ENCODE results near the gene PSG6.
"Not testable (repeated sequence)": the region's sequence is repeated elsewhere in the genome, so short reads cannot be mapped to it uniquely, and the experiment has no call there.

The PSG6 gene

DNA sequence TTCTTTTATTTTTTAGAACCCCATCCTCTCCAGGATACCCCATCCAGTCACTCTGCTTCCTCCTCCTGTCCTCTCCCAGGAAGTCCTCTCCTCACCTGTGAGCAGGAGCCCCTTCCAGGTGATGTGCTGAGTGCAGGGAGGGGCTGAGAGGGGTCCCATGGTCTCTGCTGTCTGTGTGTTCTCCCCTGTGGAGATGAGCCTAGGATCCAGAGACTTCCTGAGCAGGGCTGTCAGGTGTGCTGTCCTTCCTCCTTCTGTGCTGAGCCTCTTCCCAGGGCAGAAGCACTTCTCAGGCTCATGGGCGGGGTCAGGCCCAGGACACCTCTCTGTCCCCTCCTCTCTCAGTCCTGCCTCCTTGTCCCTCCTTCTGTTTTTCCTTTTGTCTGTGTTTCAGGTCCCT lies at the start of gene PSG6:
Gene PSG6 (minus strand): TSS at position 261 of the 400 bp plus-strand sequence. CDS start 102 bp downstream, at position 159.
- DNase-seq = not testable (repeated sequence)

GRCh38 chr19:42965176-42965575 lies 47.5 kb upstream of the PSG6 start:
- no peak for DNase-seq
- TF ChIP-seq POLR2A (IDR thresholded peaks at IDR 0.05; ENCODE audit: low read length) (no peak), GATA1 (IDR thresholded peaks at IDR 0.05; ENCODE audit: low read depth, low read length) (no peak)

- TF ChIP-seq GATA1 (IDR thresholded peaks at IDR 0.05; ENCODE audit: low read depth, low read length) (no peak), POLR2A (IDR thresholded peaks at IDR 0.05; ENCODE audit: low read length) (no peak)
- DNase-seq = no peak
These were observed 43.4 kb upstream of the PSG6 start for GRCh38 chr19:42961119-42961518.

- DNase-seq = not testable (repeated sequence)
These were observed 34.4 kb upstream of the PSG6 start for GRCh38 chr19:42952126-42952525.

DNA sequence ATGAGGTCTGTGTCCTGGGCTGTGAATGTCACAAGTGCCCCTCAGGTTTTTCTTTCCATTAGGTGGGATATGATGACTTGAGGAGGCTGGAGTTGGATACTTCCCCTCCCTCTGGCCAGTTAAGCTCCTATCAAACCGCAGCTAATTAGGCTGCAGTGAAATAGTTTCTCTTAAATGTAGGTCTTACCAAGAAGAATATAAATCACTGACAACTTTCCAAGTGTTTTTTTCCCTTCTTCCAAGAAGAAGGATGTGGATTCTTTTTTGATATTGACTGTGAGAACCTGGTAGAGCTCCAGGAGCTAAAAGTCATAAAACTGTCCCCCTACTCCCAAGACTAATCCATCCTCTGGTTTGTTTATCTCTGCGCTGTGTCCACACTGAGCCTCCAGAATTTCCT lies 33.8 kb upstream of the PSG6 start:
- DNase-seq = not testable (repeated sequence)

DNA sequence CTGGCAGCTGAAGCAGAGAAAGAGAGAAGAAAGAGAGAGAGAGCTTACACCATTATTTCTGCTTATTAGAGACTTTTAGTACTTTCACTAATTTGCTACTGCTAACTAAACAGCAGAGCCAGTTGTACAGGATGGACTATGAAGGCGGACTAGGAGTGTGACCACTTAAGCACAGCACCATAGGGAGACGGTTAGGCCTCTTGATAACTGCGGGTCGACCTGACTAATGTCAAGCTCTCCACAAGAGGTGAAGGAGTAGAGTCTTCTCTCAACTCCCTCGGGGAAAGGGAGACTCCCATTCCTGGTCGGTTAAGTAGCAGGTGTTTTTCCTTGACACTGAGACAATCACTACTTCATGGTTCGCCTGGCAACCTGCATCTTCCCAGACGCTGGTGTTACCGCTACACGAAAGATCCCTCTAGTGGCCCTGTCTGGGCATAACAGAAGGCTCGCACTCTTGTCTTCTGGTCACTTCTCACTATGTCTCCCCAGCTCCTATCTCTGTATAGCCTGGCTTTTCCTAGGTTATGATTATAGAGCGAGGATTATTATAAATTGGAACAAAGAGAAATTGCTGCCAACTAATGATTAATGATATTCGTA lies 24.6 kb upstream of the PSG6 start:
- no peak for TF ChIP-seq POLR2A (IDR thresholded peaks at IDR 0.05; ENCODE audit: low read length)
- TF ChIP-seq GATA1 (IDR thresholded peaks at IDR 0.05; ENCODE audit: low read depth, low read length) = no peak
- DNase-seq = peak in 1 of 2 experiments; percentile 4

DNA sequence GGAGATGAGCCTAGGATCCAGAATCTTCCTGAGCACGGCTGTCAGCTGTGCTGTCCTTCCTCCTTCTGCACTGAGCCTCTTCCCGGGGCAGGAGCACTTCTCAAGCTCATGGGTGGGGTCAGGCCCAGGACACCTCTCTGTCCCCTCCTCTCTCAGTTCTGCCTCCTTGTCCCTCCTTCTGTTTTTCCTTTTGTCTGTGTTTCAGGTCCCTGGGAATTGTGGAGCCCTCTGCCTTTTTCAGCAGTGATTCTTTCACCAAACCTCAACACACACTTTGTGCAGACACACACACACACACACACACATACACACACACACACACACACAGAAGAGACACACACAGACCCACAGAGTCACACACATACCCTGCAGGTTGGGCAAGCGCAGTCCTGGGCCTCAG lies 19.4 kb upstream of the PSG6 start, which contains the start of gene PSG7:
Gene PSG7 (minus strand): TSS at position 101 of the 400 bp plus-strand sequence. CDS start 131 bp downstream, outside the sequence.
- not testable (repeated sequence) for DNase-seq

GRCh38 chr19:42934726-42935125 lies 17.0 kb upstream of the PSG6 start:
- DNase-seq = not testable (repeated sequence)

DNA sequence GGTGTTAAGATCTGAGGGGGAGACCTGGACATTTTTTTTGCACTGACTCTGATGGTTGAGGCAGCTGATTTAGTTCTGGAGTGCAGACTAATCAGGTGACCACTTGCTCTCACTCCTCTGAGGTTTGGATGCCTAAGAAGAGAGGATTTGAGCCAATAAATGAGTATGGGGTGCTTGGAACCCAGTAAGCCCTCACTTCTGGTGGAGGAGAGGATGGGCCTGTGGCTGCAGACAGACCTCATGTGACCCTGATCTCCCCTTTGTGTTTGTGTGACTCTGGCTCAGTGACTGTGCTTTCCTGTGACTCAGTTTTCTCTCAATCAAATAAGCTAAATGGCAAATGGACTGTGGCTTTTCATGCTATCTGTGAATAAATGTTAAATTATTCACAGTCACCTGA lies 16.5 kb upstream of the PSG6 start:
- not testable (repeated sequence) for DNase-seq

DNA sequence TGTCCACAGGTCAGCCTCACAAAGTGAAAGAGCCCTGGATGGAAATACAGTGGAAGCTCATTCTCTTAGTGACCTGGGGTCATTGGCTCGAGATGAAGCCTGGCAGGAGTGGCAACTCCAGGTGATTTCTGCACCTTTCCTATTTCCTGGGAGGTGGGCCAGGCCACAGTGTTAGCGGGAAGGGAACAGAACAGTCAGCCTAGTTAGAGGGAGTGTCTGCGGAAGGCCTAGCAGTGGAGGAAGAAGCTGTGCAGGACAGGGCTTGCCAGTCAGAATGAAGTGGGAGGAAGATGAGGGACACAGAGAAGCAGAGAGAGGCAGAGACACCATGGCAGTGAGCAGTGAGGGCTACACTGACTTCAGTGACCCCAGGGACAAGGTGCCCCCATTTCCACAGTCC lies 15.7 kb upstream of the PSG6 start:
- DNase-seq = not testable (repeated sequence)

DNA sequence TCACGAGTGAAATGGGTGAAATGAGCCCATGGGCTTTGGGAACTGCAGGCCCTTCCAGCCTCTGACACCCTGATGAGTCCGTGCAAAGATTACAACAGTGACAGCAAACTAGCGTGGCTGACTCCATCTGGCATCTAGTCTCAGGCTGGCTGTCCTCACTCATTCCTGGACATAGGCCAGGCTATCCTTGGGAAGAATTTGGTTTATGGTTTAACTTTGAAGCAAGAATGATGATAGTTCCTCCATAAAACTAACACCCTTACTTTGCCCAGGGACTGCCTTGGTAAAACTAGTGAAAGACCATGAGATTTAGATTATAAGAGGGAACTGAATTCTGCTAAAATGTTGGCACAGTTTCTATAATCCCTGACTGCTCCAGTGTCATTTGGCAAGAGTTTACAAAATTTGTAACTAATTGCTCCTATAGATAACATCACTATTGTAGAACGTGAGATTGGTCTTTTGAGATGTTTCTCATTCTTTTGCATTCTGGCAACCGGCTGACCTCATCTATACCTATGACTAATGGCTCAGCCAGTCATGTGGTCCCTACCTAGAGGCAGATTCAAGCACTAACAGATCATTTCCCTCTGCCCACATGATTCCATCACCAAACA lies 14.9 kb upstream of the PSG6 start:
- DNase-seq = not testable (repeated sequence)

GRCh38 chr19:42930214-42930613 lies 12.5 kb upstream of the PSG6 start:
- DNase-seq = peak in 1 of 2 experiments; percentile 22

DNA sequence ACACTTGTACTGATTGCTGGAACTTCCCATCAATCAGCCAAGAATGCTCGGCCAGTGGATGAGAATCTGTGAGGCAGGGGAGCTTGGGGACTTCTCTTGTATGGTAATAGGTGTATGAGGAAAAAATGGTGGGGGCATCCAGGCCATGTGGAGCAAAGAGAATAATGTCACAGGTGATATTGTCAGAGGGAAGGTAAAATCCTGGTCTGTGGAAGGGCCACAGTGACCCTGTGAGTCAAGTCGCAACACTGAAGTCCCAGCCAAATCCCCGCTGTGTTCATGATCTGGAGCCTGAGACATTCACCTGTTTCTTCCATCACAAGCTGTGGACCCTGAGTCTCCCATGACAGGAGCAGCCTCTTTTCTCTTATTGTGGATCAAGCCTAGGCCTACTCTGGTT lies 11.2 kb upstream of the PSG6 start:
- TF ChIP-seq POLR2A (IDR thresholded peaks at IDR 0.05; ENCODE audit: low read length) (no peak), GATA1 (IDR thresholded peaks at IDR 0.05; ENCODE audit: low read depth, low read length) (no peak)
- no peak for DNase-seq

DNA sequence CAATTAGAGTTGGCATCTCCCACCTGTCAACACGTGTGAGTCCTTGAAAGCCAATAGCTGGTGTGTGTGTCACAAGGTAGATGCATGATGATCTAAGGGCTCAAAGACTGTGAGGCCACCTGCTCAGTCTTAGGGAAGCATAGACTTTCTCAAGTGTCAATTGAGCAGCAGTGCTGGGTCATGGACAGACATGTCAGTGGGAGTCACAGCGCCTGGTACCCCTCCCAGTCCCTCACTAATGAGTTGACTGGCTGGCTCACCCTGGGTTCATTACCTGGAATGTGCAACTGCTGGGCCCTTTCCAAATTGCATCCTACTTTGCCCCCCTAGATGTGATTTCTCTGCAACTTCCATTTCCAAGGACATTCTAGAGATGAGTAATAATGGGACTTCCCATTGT lies 9.1 kb upstream of the PSG6 start:
- DNase-seq = no peak
- TF ChIP-seq POLR2A (IDR thresholded peaks at IDR 0.05; ENCODE audit: low read length) = no peak
- no peak for TF ChIP-seq GATA1 (IDR thresholded peaks at IDR 0.05; ENCODE audit: low read depth, low read length)

GRCh38 chr19:42923106-42923505 lies 5.4 kb upstream of the PSG6 start:
- peak; percentile 7 to 38 for DNase-seq

GRCh38 chr19:42920971-42921370 lies 3.3 kb upstream of the PSG6 start:
- not testable (repeated sequence) for DNase-seq

GRCh38 chr19:42919757-42920079 lies 2.0 kb upstream of the PSG6 start:
- TF ChIP-seq POLR2A (IDR thresholded peaks at IDR 0.05; ENCODE audit: low read length) (no peak), GATA1 (IDR thresholded peaks at IDR 0.05; ENCODE audit: low read depth, low read length) (no peak)
- no peak for DNase-seq

DNA sequence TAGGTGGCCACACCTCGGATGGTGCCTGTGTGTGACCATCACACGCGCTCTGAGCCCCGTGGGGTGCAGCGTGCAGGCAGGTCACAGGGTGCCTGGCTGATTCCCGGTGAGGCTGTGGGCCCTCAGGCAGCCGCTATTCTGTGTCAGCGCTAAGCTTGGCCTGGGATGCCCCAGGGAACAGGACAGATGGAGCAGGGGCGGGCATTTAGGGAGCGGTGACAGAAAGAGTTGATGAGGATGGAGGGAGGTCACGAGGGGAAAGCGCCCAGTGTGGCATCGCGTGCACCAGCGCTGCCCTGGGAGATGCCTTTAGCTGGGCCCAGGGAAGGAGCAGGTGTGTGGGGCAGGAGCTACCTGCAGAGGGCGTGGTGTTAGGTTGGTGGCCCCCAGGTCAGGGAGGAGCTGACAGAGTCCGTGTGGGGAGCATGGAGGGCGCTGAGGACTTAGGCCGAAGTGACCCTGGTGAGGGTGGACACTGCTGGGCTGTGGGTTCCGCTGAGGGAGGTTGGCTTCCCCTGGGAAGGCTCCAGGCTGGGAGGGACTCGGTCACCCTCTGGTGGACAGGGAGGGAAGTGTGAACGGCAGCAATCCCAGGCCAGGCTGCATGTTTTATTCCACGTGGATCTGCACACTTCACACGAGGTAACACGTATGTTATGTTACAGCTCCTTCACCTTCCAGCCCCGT lies 1.5 kb upstream of the PSG6 start:
- not testable (repeated sequence) for DNase-seq

GRCh38 chr19:42918377-42919069 lies 829 bp upstream of the PSG6 start:
- not testable (repeated sequence) for DNase-seq

DNA sequence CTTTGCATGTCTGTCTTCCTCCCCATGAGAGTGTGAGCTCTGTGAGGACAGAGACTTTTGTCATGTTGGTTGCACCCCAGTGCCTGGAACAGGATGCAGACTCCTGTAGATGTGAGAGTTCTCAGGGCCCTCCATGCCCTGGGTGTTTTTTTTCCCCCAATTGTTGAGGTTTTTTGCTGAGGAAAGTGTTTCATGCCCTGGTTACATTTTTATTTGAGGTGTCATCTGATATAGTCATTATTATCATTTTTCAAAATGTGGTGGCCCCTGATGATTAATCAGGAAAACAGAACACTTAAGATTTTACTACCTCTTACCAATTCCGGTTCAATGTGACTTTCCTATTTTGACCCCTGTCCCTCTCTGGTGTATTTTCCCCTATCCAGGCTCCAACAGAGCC lies 763 bp downstream of the PSG6 start:
- not testable (repeated sequence) for DNase-seq

DNA sequence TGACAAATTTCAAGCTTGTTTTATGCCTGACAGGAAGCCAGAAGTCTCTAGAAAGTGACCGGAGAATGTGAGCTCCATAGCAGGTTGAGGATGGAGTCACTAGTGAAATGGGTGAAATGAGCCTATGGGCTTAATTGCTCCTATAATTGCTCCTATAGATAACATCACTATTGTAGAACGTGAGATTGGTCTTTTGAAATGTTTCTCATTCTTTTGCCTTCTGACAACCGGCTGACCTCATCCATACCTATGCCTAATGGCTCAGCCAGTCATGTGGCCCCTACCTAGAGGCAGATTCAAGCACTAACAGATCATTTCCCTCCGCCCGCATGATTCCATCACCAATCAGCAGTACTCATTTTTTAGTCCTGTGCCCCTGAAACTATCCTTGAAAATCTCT lies 4.2 kb downstream of the PSG6 start:
- DNase-seq = not testable (repeated sequence)

GRCh38 chr19:42912941-42913340 lies 4.8 kb downstream of the PSG6 start:
- DNase-seq = not testable (repeated sequence)

Data from erythroblast (primary cell).